ENCODE measurements around the gene SMIM5. TPM values are rescaled to one million over a fixed set of nuclear protein-coding genes. Genes with fewer than 3 reads are reported as not detected.

The SMIM5 gene
- total and polyA plus RNA-seq, 2 of the 13 experiments (the other 11 are each of a cell fraction or from before 2014, with no cell fraction given) = not detected

DNA sequence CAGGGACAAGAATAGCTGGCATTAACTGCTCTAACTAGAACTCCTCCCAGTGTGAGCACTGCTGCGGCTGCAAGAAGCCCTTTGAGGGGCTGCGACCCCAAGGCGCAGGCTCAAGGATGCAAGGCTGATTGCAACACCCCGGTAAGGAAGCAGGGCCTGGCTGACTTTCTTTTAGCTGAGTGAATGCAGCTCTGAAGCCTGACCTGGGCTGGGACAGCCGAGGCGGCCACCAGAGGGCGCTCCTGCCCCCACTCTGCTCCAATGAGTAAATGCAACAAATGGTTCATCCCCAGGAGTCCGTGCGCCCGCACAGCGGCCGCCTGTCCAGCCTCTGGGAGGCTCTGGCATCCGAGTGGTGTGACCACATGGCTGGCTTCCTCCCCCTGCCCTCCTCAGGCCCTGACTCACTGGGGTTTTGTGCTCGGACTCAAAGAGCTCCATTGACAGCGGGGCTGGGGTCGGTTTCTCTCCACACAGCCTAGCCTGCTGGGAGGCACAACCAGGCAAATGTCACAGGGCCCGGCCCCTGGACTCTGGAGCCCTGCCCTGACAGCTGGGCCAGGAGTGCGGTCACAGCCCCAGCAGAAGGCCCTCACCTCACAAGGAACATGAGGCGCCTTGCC is at the start of gene SMIM5 (continued):
- TF ChIP-seq, protein P1, sequence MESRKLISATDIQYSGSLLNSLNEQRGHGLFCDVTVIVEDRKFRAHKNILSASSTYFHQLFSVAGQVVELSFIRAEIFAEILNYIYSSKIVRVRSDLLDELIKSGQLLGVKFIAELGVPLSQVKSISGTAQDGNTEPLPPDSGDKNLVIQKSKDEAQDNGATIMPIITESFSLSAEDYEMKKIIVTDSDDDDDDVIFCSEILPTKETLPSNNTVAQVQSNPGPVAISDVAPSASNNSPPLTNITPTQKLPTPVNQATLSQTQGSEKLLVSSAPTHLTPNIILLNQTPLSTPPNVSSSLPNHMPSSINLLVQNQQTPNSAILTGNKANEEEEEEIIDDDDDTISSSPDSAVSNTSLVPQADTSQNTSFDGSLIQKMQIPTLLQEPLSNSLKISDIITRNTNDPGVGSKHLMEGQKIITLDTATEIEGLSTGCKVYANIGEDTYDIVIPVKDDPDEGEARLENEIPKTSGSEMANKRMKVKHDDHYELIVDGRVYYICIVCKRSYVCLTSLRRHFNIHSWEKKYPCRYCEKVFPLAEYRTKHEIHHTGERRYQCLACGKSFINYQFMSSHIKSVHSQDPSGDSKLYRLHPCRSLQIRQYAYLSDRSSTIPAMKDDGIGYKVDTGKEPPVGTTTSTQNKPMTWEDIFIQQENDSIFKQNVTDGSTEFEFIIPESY (CRISPR knock-in tag; IDR thresholded peaks at IDR 0.05) = no peak
- TF ChIP-seq, protein P2, sequence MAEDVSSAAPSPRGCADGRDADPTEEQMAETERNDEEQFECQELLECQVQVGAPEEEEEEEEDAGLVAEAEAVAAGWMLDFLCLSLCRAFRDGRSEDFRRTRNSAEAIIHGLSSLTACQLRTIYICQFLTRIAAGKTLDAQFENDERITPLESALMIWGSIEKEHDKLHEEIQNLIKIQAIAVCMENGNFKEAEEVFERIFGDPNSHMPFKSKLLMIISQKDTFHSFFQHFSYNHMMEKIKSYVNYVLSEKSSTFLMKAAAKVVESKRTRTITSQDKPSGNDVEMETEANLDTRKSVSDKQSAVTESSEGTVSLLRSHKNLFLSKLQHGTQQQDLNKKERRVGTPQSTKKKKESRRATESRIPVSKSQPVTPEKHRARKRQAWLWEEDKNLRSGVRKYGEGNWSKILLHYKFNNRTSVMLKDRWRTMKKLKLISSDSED (CRISPR knock-in tag; IDR thresholded peaks at IDR 0.05) = no peak
- TF ChIP-seq, protein P3, sequence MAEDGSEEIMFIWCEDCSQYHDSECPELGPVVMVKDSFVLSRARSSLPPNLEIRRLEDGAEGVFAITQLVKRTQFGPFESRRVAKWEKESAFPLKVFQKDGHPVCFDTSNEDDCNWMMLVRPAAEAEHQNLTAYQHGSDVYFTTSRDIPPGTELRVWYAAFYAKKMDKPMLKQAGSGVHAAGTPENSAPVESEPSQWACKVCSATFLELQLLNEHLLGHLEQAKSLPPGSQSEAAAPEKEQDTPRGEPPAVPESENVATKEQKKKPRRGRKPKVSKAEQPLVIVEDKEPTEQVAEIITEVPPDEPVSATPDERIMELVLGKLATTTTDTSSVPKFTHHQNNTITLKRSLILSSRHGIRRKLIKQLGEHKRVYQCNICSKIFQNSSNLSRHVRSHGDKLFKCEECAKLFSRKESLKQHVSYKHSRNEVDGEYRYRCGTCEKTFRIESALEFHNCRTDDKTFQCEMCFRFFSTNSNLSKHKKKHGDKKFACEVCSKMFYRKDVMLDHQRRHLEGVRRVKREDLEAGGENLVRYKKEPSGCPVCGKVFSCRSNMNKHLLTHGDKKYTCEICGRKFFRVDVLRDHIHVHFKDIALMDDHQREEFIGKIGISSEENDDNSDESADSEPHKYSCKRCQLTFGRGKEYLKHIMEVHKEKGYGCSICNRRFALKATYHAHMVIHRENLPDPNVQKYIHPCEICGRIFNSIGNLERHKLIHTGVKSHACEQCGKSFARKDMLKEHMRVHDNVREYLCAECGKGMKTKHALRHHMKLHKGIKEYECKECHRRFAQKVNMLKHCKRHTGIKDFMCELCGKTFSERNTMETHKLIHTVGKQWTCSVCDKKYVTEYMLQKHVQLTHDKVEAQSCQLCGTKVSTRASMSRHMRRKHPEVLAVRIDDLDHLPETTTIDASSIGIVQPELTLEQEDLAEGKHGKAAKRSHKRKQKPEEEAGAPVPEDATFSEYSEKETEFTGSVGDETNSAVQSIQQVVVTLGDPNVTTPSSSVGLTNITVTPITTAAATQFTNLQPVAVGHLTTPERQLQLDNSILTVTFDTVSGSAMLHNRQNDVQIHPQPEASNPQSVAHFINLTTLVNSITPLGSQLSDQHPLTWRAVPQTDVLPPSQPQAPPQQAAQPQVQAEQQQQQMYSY (CRISPR knock-in tag; IDR thresholded peaks at IDR 0.05) = no peak
- TF ChIP-seq, protein P4, sequence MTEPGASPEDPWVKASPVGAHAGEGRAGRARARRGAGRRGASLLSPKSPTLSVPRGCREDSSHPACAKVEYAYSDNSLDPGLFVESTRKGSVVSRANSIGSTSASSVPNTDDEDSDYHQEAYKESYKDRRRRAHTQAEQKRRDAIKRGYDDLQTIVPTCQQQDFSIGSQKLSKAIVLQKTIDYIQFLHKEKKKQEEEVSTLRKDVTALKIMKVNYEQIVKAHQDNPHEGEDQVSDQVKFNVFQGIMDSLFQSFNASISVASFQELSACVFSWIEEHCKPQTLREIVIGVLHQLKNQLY (CRISPR knock-in tag; IDR thresholded peaks at IDR 0.05) = peak; percentile 37; the same call in 1 of the 2 replicates
- TF ChIP-seq STAT5B (CRISPR knock-in tag; IDR thresholded peaks at IDR 0.05) (no peak), SNRNP70 (IDR thresholded peaks at IDR 0.05; ENCODE audit: low read depth, low read length) (no peak), KLF6 (CRISPR knock-in tag; IDR thresholded peaks at IDR 0.05) (no peak), ZNF616 (CRISPR knock-in tag; IDR thresholded peaks at IDR 0.05; ENCODE audit: low read depth) (0 out of 2 replicates have a peak, but pooled peaks have one; percentile 31), ZNF563 (CRISPR knock-in tag; IDR thresholded peaks at IDR 0.05) (0 out of 2 replicates have a peak, but pooled peaks have one; percentile 14), ZNF264 (CRISPR knock-in tag; IDR thresholded peaks at IDR 0.05) (no peak), ZNF333 (CRISPR knock-in tag; IDR thresholded peaks at IDR 0.05; ENCODE audit: borderline replicate concordance) (no peak), ZNF101 (CRISPR knock-in tag; IDR thresholded peaks at IDR 0.05; ENCODE audit: borderline replicate concordance, low read depth) (no peak)
- TF ChIP-seq, protein P5, sequence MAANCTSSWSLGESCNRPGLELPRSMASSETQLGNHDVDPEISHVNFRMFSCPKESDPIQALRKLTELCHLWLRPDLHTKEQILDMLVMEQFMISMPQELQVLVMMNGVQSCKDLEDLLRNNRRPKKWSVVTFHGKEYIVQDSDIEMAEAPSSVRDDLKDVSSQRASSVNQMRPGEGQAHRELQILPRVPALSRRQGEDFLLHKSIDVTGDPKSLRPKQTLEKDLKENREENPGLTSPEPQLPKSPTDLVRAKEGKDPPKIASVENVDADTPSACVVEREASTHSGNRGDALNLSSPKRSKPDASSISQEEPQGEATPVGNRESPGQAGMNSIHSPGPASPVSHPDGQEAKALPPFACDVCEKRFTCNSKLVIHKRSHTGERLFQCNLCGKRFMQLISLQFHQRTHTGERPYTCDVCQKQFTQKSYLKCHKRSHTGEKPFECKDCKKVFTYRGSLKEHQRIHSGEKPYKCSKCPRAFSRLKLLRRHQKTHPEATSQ (CRISPR knock-in tag; IDR thresholded peaks at IDR 0.05; ENCODE audit: borderline replicate concordance) = no peak
- TF ChIP-seq, protein P6, sequence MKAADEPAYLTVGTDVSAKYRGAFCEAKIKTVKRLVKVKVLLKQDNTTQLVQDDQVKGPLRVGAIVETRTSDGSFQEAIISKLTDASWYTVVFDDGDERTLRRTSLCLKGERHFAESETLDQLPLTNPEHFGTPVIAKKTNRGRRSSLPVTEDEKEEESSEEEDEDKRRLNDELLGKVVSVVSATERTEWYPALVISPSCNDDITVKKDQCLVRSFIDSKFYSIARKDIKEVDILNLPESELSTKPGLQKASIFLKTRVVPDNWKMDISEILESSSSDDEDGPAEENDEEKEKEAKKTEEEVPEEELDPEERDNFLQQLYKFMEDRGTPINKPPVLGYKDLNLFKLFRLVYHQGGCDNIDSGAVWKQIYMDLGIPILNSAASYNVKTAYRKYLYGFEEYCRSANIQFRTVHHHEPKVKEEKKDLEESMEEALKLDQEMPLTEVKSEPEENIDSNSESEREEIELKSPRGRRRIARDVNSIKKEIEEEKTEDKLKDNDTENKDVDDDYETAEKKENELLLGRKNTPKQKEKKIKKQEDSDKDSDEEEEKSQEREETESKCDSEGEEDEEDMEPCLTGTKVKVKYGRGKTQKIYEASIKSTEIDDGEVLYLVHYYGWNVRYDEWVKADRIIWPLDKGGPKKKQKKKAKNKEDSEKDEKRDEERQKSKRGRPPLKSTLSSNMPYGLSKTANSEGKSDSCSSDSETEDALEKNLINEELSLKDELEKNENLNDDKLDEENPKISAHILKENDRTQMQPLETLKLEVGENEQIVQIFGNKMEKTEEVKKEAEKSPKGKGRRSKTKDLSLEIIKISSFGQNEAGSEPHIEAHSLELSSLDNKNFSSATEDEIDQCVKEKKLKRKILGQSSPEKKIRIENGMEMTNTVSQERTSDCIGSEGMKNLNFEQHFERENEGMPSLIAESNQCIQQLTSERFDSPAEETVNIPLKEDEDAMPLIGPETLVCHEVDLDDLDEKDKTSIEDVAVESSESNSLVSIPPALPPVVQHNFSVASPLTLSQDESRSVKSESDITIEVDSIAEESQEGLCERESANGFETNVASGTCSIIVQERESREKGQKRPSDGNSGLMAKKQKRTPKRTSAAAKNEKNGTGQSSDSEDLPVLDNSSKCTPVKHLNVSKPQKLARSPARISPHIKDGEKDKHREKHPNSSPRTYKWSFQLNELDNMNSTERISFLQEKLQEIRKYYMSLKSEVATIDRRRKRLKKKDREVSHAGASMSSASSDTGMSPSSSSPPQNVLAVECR (CRISPR knock-in tag; IDR thresholded peaks at IDR 0.05; ENCODE audit: borderline replicate concordance) = no peak

Measured in HepG2 (cell line).